ENCODE measurements around the gene WDR31.

Gene WDR31

DNA sequence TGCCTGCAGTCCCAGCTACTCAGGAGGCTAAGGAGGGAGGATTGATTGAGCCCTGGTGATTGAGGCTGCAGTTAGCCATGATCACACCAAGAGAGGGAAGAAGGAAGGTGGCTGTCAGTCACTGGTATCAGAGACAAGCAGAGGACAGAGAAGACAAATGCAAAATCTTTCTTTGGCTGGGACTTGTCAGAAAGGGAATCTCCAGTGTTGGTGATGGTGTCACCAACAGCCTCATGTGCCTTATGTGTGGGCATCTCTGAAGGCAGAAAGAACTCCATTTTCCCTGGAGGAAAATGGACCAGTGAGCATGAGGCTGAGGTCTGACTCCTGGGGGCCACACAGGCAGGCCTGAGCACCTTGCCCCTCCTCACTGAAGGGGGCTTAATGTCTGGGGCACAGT lies 24.8 kb downstream of the WDR31 start:
- TF ChIP-seq, protein P1, sequence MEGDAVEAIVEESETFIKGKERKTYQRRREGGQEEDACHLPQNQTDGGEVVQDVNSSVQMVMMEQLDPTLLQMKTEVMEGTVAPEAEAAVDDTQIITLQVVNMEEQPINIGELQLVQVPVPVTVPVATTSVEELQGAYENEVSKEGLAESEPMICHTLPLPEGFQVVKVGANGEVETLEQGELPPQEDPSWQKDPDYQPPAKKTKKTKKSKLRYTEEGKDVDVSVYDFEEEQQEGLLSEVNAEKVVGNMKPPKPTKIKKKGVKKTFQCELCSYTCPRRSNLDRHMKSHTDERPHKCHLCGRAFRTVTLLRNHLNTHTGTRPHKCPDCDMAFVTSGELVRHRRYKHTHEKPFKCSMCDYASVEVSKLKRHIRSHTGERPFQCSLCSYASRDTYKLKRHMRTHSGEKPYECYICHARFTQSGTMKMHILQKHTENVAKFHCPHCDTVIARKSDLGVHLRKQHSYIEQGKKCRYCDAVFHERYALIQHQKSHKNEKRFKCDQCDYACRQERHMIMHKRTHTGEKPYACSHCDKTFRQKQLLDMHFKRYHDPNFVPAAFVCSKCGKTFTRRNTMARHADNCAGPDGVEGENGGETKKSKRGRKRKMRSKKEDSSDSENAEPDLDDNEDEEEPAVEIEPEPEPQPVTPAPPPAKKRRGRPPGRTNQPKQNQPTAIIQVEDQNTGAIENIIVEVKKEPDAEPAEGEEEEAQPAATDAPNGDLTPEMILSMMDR (IDR thresholded peaks at IDR 0.05; ENCODE audit: low read depth, low read length, missing control alignments), result no peak
- H3K4me3 ChIP-seq (replicated peaks; ENCODE audit: low read depth, low read length), result no peak overlapping the region
- no peak for DNase-seq (ENCODE audit: extremely low read depth, low read depth)

DNA sequence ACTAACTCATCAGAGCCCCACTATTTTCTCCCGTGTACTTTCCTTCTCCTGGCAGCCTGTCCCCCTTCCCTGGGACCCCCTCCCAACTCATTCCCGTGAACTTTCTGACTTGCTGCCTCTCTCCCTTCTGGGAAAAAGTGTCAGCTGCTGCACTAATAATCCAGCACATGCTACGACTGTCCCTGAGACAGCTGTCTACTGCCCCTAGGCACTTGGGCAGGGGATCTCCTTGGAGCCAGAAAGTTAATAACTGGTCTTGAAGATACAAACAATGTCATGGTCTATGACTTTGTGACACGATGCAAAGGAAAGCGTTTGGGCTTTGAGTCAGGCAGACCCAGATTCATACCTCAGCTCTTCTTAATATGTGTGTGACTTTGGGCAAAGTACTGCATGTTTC lies 26.8 kb downstream of the WDR31 start:
- no peak for DNase-seq (ENCODE audit: extremely low read depth, low read depth)
- H3K4me3 ChIP-seq (replicated peaks; ENCODE audit: low read depth, low read length), result no peak overlapping the region
- TF ChIP-seq, protein P1 (IDR thresholded peaks at IDR 0.05; ENCODE audit: low read depth, low read length, missing control alignments), result no peak

DNA sequence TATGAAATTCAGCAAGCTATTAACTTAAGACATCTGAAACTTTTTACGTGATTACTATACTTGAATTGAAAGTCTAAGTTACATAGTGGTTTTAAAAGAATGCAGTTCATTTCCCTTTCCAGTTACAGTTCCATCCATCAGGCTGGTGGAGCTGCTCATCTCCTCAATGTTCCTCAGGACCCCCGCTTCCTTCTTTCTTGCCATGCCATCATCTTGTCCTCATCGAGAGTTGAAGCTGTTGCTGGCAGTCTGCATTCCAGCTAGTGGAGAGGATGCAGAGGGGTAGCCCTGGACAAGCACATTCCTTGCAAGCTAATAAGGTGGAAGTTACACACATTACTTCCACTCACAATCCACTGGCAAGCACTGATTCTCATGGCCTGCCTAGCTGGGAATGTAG lies 28.1 kb downstream of the WDR31 start:
- no peak overlapping the region for H3K4me3 ChIP-seq (replicated peaks; ENCODE audit: low read depth, low read length)
- peak; percentile 10 for DNase-seq (ENCODE audit: extremely low read depth, low read depth)
- TF ChIP-seq, protein P1 (IDR thresholded peaks at IDR 0.05; ENCODE audit: low read depth, low read length, missing control alignments), result no peak

DNA sequence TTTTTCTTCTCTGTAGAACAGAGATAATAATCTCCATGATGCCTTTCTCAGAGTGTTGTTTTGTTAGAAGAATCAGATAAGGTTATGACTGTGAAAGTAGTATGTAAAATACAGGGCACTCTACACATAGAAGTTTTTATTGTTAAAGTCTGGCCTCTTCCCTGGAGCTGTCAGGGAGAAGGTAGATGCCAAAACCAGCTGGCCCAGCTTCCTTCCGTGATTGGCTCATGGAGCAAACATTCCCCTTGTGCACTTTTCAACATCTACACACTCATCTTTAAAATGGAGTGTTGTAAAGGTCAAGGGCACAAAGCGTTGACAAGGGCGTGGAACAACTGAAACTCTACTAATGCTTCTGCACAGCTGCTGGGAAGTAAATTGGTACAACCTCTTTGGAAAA lies 29.5 kb downstream of the WDR31 start:
- no peak overlapping the region for H3K4me3 ChIP-seq (replicated peaks; ENCODE audit: low read depth, low read length)
- TF ChIP-seq, protein P1 (IDR thresholded peaks at IDR 0.05; ENCODE audit: low read depth, low read length, missing control alignments), result no peak
- no peak for DNase-seq (ENCODE audit: extremely low read depth, low read depth)

DNA sequence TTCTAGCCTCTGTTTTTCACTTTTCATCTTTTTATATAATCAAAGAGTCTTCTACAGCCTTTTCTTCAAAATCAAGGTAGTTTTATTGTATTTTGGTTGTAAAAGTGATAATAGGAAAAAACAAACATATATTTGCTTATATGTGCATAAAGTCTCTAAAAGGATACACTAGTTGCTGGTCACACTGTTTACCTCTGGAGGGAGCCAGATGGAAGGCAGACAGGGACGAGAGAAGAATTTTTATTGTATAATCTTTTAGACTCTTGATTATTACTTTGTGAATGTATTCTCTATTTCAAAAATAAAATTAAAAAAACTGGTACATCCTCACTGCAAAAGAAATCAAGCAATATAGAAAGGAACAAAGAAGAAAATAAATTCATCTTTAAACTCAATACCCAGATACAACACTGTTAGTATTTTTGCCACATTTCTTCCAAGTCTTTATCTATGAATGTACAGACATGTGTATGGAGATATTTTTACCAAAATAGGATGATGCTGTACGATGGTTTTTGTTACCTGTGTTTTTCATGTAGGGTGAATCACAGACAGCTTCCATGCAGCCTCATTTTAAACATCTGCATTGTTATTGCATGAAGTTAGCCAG lies 30.8 kb downstream of the WDR31 start:
- DNase-seq (ENCODE audit: extremely low read depth, low read depth), result no peak

DNA sequence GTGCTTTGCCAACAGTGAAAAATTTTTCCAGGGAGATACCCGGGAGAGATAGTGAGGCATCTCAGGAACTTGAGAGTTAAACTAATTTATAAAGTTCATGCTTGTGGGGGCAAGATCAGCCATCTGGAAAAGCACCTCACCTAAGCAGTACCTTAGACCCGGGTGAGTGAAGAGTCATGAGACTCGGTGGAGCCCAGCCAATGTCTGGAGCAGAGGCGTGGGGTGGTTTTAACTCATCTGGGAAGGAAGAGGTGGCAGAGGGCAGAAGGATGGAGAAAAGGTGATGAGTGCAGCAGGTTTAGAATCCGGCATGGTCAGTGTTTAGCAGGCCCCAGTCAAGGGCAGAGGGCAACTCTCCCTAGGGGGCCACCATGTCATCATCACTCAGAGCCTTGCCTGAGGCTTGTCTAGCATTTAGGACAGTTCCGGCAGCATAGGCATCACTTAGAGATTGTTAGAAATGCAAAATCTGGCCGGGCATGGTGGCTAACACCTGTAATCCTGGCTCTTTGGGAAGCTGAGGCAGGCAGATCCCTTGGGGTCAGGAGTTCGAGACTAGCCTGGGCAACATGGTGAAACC lies 32.6 kb downstream of the WDR31 start:
- TF ChIP-seq, protein P1 (IDR thresholded peaks at IDR 0.05; ENCODE audit: low read depth, low read length, missing control alignments), result no peak
- no peak overlapping the region for H3K4me3 ChIP-seq (replicated peaks; ENCODE audit: low read depth, low read length)
- no peak for DNase-seq (ENCODE audit: extremely low read depth, low read depth)

More for the DNA sequence above, 30.8 kb downstream of the WDR31 start:
- TF ChIP-seq, protein P1 (IDR thresholded peaks at IDR 0.05; ENCODE audit: low read depth, low read length, missing control alignments), result peak; percentile 72
- H3K4me3 ChIP-seq (replicated peaks; ENCODE audit: low read depth, low read length), result no peak overlapping the region
